Measurements from ENCODE around the gene LOXL1.

- TF ChIP-seq CTCF (IDR thresholded peaks at IDR 0.05), result no peak
- TF ChIP-seq EZH2 (IDR thresholded peaks at IDR 0.05; ENCODE audit: borderline replicate concordance, insufficient read depth, low read depth, low read length, poor library complexity, severe bottlenecking), result no peak
Measured at GRCh38 chr15:73988445-73988969, 62.2 kb downstream of the LOXL1 start.

All from B cell (primary cell).